Transverse colon (tissue), 4 donors: Measurements from ENCODE around the gene ODR4. TPM values are rescaled to one million over a fixed set of nuclear protein-coding genes. Genes with fewer than 3 reads are reported as not detected.

Source experiments
- DNase-seq: peaks from one replicate; pipeline ENCODE4 v3.0.0-alpha.2; 2019
- H3K27ac ChIP-seq, 4 donors: fragments of 200-600 bp; sonication (generic); 2 replicates each; pipeline ENCODE4 v1.5.1; 2016 to 2018; ENCODE audit warnings: inconsistent platforms in 4 of 4
- H3K27me3 ChIP-seq: fragments of 200-600 bp; sonication (generic); 2 replicates; pipeline ENCODE4 v1.5.1; 2017; ENCODE audit warnings: inconsistent platforms
- H3K36me3 ChIP-seq, 4 donors: fragments of 200-600 bp; sonication (generic); 2 replicates each; pipeline ENCODE4 v1.5.1; 2017 to 2019; ENCODE audit warnings: inconsistent platforms in 4 of 4
- H3K4me1 ChIP-seq, 4 donors: fragments of 200-600 bp; sonication (generic); 2 replicates each; pipeline ENCODE4 v1.5.1; 2017 to 2020; ENCODE audit warnings: inconsistent platforms in 4 of 4
- H3K4me3 ChIP-seq, 4 donors: fragments of 200-600 bp; sonication (generic); 1 replicate in 1 of 4; 2 replicates in 3 of 4; pipeline versions ENCODE4 v1.5.1 to v1.6.1; 2017 to 2019; ENCODE audit warnings: inconsistent platforms in 4 of 4
- H3K9me3 ChIP-seq, 2 donors: fragments of 200-600 bp; sonication (generic); 2 replicates each; pipeline ENCODE4 v1.5.1; 2017 to 2019; ENCODE audit warnings: inconsistent platforms in 2 of 2
- CTCF ChIP-seq, 5 experiments: fragments of 200-600 bp in 3 of 5; fragments of 450-650 bp in 2 of 5; sonication (generic) in 3 of 5; IDR thresholded peaks; 1 replicate in 2 of 5; 2 replicates in 3 of 5; pipeline ENCODE4 v1.5.1; 2016 to 2017; ENCODE audit warnings: antibody characterized with exemption in 5 of 5, inconsistent platforms in 3 of 5, mild to moderate bottlenecking in 2 of 5, moderate library complexity in 1 of 5
- EP300 ChIP-seq: sonication (generic); formaldehyde crosslinking; IDR thresholded peaks from one replicate; pipeline ENCODE4 v1.6.1; 2017; ENCODE audit warnings: antibody characterized with exemption, low read depth
- POLR2A ChIP-seq: fragments of 450-650 bp; IDR thresholded peaks from one replicate; pipeline ENCODE4 v1.6.1; 2016; ENCODE audit warnings: antibody characterized with exemption, mild to moderate bottlenecking, moderate library complexity
- POLR2AphosphoS5 ChIP-seq, 3 donors: sonication (generic); formaldehyde crosslinking; IDR thresholded peaks; one replicate each; pipeline ENCODE4 v1.6.1; 2016; ENCODE audit warnings: antibody characterized with exemption in 3 of 3
- WGBS, 2 donors: methylation state at CpG; one replicate each; pipeline ENCODE4 v1.1.5; 2018; ENCODE audit warnings: low coverage in 1 of 2; 5-methylcytosine and 5-hydroxymethylcytosine counted together
- in situ Hi-C, 4 donors: fragments of 200-750 bp; cut with MboI; loops; one replicate each; pipeline versions ENCODE4 v1.15.0 to v1.15.1; 2017; ENCODE audit warnings: low sequenced_read_pairs in 3 of 4, low pct_ligation_motif_present in 1 of 4, low pct_unique_long_range_greater_than_20kb in 1 of 4
- intact Hi-C: fragments of 100-400 bp; cut with DNase I; formaldehyde crosslinking; loops from one replicate; pipeline ENCODE4 v1.15.1; 2023; ENCODE audit warnings: low total_unique reads
- total RNA-seq, 4 donors: library from RNA; depleted of rRNA; stranded (reverse); fragments of >200 nt; gene quantifications; one replicate each; pipeline ENCODE4 v1.1.0, GENCODE V29; 2016

ODR4 gene
- total RNA-seq, 4 donors from 2014 or later, result 7.0 to 22.1 (median 14.7) TPM

- H3K27ac ChIP-seq, result no peak overlapping the region
- H3K4me1 ChIP-seq, result no peaks in the 10 kb centered on the region
- no peaks in the 10 kb centered on the region for H3K27me3 ChIP-seq
- intact Hi-C loops (no loop called here), in situ Hi-C loops (no loop called here)
- TF ChIP-seq EP300 (no peak), POLR2AphosphoS5 (IDR thresholded peaks at IDR 0.05) (no peak), CTCF (IDR thresholded peaks at IDR 0.05) (no peak), POLR2A (no peak)
- H3K9me3 ChIP-seq, result no peaks in the 10 kb centered on the region
- no peak for DNase-seq
- 60 to 68% methylated on average over 2 of the region's 2 CpGs for WGBS, 2 donors
- no peaks in the 10 kb centered on the region for H3K36me3 ChIP-seq
- no peak overlapping the region for H3K4me3 ChIP-seq
Measured at GRCh38 chr1:186465946-186466345, 90.3 kb downstream of the ODR4 start.

Other genes starting within 250 kb of the ODR4 start
- gene PRG4, start 79.6 kb upstream of the ODR4 start, total RNA-seq, result under 1 TPM in 3 of 4 donors, not detected in 1; 0.27 to 0.48 (median 0.37) TPM
- gene TPR, start 585 bp upstream of the ODR4 start, total RNA-seq, result 10 to 100 TPM; 57.5 to 99.7 (median 81.0) TPM
- not detected for gene PDC, start 85.3 kb downstream of the ODR4 start, total RNA-seq